Neuron (in vitro differentiated cells): Measurements from ENCODE around the gene LARGE1.

Experiments used
- H2AFZ ChIP-seq: one replicate; pipeline ENCODE4 v1.6.1; 2013; ENCODE audit warnings: low read depth, mild to moderate bottlenecking, inconsistent platforms, low read length, moderate library complexity
- H3K27me3 ChIP-seq: one replicate; pipeline ENCODE4 v1.6.1; 2013; ENCODE audit warnings: low read length; ENCODE audit not compliant: insufficient read depth
- H3K36me3 ChIP-seq: one replicate; pipeline ENCODE4 v1.6.1; 2013; ENCODE audit warnings: low read length; ENCODE audit not compliant: insufficient read depth
- H3K4me1 ChIP-seq: one replicate; pipeline ENCODE4 v1.6.1; 2013; ENCODE audit warnings: low read length; ENCODE audit not compliant: insufficient read depth
- H3K4me3 ChIP-seq: 2 replicates; pipeline ENCODE4 v1.5.1; 2013; ENCODE audit warnings: mild to moderate bottlenecking, low read length, moderate library complexity
- H3K9me3 ChIP-seq: one replicate; pipeline ENCODE4 v1.6.1; 2013; ENCODE audit warnings: low read length

LARGE1 gene

DNA sequence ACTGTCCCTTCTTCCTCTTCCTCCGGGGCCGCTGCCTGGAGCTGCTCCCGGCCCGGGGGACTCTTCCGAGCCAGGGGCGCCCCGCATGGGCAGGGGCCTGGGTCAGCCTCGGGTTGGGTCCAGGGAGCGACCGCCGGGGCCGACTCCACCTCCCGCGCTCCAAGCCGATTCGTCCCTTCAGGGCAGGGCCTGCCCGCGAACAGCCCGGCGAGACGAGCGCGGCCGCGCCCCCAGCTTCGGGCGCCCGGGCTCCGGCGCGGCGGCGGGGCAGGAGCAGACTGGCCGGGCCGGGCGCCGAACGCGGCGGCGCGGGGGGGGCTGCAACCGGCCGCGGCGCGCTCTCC, at the start of gene LARGE1:
Gene LARGE1 (minus strand): TSS at position 280 of the 344 bp plus-strand sequence.
- H3K4me3 ChIP-seq = peak within 1 kb of the TSS; percentile 98
- no peaks in the 10 kb centered on the region for H3K9me3 ChIP-seq
- H3K27me3 ChIP-seq = no peaks in the 10 kb centered on the region
- peaks cover 6% of the 10 kb centered on the region for H3K36me3 ChIP-seq
- peak within 1 kb of the TSS; percentile 94 for H2AFZ ChIP-seq
- peaks cover 46% of the 10 kb centered on the region for H3K4me1 ChIP-seq

DNA sequence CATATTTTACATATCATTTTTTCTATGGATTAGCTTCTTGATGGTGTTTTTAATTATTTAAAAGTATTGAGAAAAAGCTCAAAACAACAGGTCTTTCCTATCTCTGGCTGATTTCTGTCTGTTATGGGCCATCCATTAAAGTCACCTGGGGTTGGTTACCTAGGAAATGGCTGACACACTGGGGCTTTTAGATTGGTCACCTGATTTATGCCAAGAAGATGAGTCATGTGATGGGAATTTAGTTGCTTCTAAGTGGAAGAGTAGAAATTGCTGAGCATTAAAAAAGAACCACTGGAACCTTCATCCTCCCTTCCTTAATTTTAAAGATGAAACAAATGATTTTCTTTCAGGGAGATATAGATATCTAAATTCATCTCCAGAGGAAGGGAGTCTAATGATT, 48.8 kb upstream of the LARGE1 start:
- H2AFZ ChIP-seq = no peak overlapping the region
- no peaks in the 10 kb centered on the region for H3K4me1 ChIP-seq
- no peaks in the 10 kb centered on the region for H3K9me3 ChIP-seq
- H3K36me3 ChIP-seq = no peaks in the 10 kb centered on the region
- peaks cover 3% of the 10 kb centered on the region for H3K27me3 ChIP-seq
- no peak overlapping the region for H3K4me3 ChIP-seq

- no peaks in the 10 kb centered on the region for H3K36me3 ChIP-seq
- H3K9me3 ChIP-seq = no peaks in the 10 kb centered on the region
- H3K4me3 ChIP-seq = no peak overlapping the region
- no peaks in the 10 kb centered on the region for H3K4me1 ChIP-seq
- H2AFZ ChIP-seq = no peak overlapping the region
- no peaks in the 10 kb centered on the region for H3K27me3 ChIP-seq
These were observed 43.8 kb upstream of the LARGE1 start for GRCh38 chr22:33964121-33964520.

- Histone ChIP-seq H2AFZ (no peak overlapping the region), H3K27me3 (peaks cover 5% of the 10 kb centered on the region), H3K36me3 (no peaks in the 10 kb centered on the region), H3K4me3 (no peak overlapping the region), H3K9me3 (no peaks in the 10 kb centered on the region), H3K4me1 (no peaks in the 10 kb centered on the region)
These were observed 42.1 kb upstream of the LARGE1 start for GRCh38 chr22:33962409-33962808.

GRCh38 chr22:33958741-33959140, 38.5 kb upstream of the LARGE1 start:
- H3K9me3 ChIP-seq = no peaks in the 10 kb centered on the region
- peaks cover 5% of the 10 kb centered on the region for H3K27me3 ChIP-seq

DNA sequence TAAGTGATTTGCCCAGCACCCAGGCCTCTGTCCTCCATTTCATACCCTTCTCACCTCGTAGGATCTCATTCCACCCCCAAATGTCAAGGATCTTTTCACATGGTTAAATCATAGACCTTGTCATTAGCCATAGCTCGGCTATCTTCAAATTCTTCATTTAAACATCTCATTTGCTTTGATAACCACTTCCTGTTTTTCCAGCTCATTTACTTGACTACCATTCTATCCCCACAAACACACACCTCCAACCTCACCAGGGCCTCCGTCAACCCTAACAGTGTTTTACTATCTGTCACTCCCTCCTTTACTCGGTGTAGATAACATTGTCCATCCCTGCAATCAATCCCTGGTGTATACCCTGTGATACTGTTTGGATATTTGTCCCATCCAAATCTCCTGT, 36.8 kb upstream of the LARGE1 start:
- H3K4me1 ChIP-seq = no peaks in the 10 kb centered on the region
- H3K9me3 ChIP-seq = no peaks in the 10 kb centered on the region
- H3K36me3 ChIP-seq = no peaks in the 10 kb centered on the region
- H2AFZ ChIP-seq = no peak overlapping the region
- H3K4me3 ChIP-seq = no peak overlapping the region
- H3K27me3 ChIP-seq = peaks cover 5% of the 10 kb centered on the region

More at GRCh38 chr22:33958741-33959140, 38.5 kb upstream of the LARGE1 start:
- Histone ChIP-seq H3K36me3 (no peaks in the 10 kb centered on the region), H3K4me1 (no peaks in the 10 kb centered on the region), H2AFZ (no peak overlapping the region), H3K4me3 (no peak overlapping the region)

DNA sequence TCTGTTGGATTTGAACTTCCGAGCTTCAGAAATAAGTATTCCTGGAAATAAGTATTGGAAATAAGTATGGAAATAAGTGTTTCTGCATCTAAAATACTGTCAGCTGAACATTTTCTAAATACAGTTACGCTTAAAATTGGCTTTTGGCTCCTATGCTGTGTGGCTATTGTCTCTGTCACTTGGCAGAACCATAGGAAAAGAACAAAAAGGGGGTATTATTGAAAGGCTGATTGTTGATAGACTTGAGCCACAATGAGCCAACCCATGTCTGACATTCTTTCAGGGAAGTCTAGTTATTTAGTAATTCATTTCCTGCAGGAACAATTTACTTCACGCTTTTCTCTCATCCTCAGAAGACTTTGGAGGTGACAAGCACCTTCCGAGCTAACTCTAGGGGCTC, 32.5 kb upstream of the LARGE1 start:
- Histone ChIP-seq H3K9me3 (no peaks in the 10 kb centered on the region), H3K4me3 (no peak overlapping the region), H3K36me3 (no peaks in the 10 kb centered on the region), H3K4me1 (no peaks in the 10 kb centered on the region), H3K27me3 (peaks cover 3% of the 10 kb centered on the region), H2AFZ (no peak overlapping the region)

- H3K9me3 ChIP-seq = no peaks in the 10 kb centered on the region
- H3K4me3 ChIP-seq = no peak overlapping the region
- H3K4me1 ChIP-seq = peaks cover 6% of the 10 kb centered on the region
These were observed 20.5 kb upstream of the LARGE1 start for GRCh38 chr22:33940741-33941140.

DNA sequence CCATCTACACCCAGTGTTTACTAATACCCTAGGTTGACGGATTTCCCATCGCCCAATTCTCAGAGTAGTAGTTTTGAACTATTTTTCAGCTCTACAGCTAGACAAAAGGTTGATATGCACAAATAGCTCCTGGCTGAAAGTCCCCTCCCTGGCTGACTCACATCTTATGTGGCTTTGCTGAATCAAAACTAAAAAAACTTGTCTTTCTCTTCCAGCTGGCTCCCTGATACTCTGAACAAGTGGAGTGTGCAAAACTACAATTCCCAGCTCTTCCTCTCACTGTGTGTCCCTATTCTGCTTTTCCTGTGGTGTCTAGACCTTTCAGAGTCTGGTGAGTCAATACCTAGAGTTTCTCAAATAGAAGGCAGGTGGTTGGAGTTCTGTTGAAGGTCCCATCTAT, 12.7 kb upstream of the LARGE1 start:
- H3K36me3 ChIP-seq = no peaks in the 10 kb centered on the region
- H3K9me3 ChIP-seq = no peaks in the 10 kb centered on the region
- no peak overlapping the region for H3K4me3 ChIP-seq
- H3K4me1 ChIP-seq = no peaks in the 10 kb centered on the region
- H3K27me3 ChIP-seq = peaks cover 6% of the 10 kb centered on the region
- H2AFZ ChIP-seq = no peak overlapping the region

More at GRCh38 chr22:33940741-33941140, 20.5 kb upstream of the LARGE1 start:
- no peaks in the 10 kb centered on the region for H3K27me3 ChIP-seq
- no peak overlapping the region for H2AFZ ChIP-seq
- H3K36me3 ChIP-seq = no peaks in the 10 kb centered on the region

DNA sequence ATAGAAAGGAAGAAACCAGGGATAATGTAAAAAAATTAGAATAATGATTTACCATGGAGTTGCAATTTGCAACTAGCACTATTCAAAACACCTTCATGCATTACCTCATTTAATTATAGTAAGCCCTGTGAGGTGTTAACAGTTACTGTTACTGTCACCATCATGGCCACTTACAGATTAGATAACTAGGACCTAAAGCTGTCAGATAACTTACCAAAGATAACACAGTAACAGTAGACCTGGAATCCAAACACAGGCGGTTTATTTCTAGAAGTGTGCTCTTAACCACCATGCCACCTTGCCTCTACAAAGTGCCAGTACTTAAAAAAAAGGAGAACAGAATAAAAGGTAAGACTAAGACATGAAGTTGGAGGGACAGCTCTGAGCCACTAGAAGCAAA, 11.1 kb upstream of the LARGE1 start:
- Histone ChIP-seq H2AFZ (no peak overlapping the region), H3K36me3 (no peaks in the 10 kb centered on the region), H3K9me3 (no peaks in the 10 kb centered on the region), H3K4me1 (no peaks in the 10 kb centered on the region), H3K27me3 (peaks cover 6% of the 10 kb centered on the region), H3K4me3 (no peak overlapping the region)

DNA sequence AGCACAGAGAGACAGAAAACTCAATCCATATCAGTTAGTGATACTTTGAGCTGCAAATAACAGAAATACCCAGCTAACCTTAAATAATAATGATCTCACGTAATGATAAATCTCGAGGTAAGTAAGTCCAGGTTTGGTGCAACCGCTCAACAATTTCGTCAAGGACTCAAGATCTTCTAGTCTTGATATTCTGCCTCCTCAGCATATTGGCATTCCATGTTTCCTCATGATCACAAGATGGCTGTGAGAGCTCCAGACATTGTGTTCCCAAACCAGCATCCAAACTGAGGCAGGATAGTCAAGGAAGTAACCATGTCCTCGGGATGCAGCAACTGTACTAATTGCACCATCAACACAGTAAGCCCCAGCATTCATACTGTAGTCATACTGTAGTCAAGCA, 7.5 kb upstream of the LARGE1 start:
- Histone ChIP-seq H3K9me3 (no peaks in the 10 kb centered on the region), H3K4me3 (no peak overlapping the region), H3K36me3 (no peaks in the 10 kb centered on the region), H3K27me3 (peaks cover 6% of the 10 kb centered on the region), H3K4me1 (peaks cover 9% of the 10 kb centered on the region), H2AFZ (no peak overlapping the region)

DNA sequence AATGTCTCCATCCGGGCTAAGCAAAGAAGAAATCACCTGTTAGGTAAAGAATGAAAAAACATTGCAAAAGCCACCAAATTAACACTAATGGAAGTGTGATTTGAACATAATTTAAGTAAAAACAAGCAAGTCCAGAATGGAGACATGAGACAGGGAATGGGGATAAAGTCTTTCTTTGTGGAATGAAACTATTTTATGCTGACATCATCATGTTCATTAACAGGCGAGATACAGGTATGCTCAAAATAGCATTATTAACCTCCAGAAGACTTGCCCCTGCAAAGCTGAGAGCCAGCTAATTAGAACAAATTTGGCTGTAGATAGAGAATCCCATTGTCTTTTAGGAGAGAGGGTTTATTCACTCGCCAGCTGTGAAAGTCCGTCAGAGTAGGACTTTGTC, 4.9 kb upstream of the LARGE1 start:
- no peaks in the 10 kb centered on the region for H3K9me3 ChIP-seq

GRCh38 chr22:33923660-33924246, 3.5 kb upstream of the LARGE1 start:
- Histone ChIP-seq H3K4me3 (peak overlapping the region; percentile 74), H3K27me3 (no peaks in the 10 kb centered on the region), H2AFZ (no peak overlapping the region), H3K4me1 (peaks cover 21% of the 10 kb centered on the region), H3K9me3 (no peaks in the 10 kb centered on the region), H3K36me3 (no peaks in the 10 kb centered on the region)

More for the DNA sequence above, 4.9 kb upstream of the LARGE1 start:
- H3K4me3 ChIP-seq = no peak overlapping the region
- peaks cover 13% of the 10 kb centered on the region for H3K4me1 ChIP-seq
- no peak overlapping the region for H2AFZ ChIP-seq
- H3K27me3 ChIP-seq = peaks cover 6% of the 10 kb centered on the region
- no peaks in the 10 kb centered on the region for H3K36me3 ChIP-seq

DNA sequence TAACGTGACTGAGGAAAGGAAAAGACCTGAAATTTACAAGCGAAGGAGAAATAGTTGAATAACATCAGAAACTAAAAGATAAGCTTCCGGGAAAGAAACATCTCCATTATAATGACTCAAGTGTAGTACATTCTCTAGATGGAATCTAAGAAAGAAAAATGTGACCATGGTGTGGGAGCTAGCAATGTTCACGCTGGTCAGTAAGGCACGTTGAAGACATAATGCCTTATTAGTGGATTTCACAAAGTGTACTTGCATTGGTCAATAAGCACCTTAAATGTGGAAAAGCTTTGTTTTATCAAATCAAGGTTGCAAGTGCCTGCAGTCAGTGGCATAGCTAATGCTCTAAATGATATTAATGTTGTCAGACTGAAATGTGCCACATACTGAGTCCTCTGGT, 2.8 kb upstream of the LARGE1 start:
- Histone ChIP-seq H3K4me1 (peaks cover 28% of the 10 kb centered on the region), H3K4me3 (peak overlapping the region; percentile 74), H2AFZ (no peak overlapping the region), H3K36me3 (no peaks in the 10 kb centered on the region), H3K27me3 (no peaks in the 10 kb centered on the region), H3K9me3 (no peaks in the 10 kb centered on the region)
